Measurements from ENCODE around the gene ZNF644.
"Not testable (repeated sequence)": the region's sequence is repeated elsewhere in the genome, so short reads cannot be mapped to it uniquely, and the experiment has no call there.

ZNF644 gene

DNA sequence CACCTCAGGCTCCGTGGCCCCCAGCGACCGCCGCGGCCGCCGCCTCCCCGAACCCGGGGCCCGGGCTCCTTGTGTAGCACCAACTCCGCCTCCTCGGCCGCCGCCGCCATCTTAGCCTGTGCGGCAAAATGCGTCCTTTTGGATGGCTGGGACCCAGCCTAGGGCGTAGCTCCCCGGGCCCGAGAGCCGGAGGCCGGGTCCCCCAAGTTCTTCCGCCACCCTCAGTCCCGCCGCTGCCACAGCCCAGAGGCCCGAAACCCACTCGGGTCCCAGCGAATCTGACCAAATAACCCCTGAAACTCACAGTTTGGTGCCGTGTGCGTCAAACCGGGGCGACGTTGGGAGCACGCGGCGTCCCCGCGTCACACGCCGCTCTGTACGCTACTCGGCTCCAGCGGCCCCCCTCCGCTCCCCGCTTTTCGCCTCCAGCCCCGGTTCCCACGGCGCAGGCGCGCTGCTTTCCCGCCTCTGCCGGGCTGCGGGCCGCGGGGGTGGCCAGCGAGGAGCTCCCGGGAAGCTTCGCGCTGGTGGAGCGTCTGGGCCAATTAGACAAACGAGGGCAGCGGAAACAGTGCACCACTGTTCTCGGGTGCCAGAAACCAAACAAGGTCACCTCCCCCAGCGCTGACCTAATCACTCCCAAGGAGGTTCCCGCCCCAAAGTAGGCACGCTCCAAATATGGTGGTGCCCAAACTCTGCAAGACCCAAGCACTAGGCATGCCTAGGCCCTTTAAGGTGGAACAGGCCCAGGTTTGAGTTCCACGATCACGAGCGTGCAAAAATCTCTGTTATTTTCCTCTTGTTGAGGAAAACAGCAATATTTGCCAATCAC lies at the start of gene ZNF644:
TSS of gene ZNF644 (minus strand) at position 350 of the 832 bp plus-strand sequence. CDS start 39,682 bp downstream, outside the sequence.
- DNase-seq (ENCODE audit: low read depth in 2 of 2), result peak; percentile 86

DNA sequence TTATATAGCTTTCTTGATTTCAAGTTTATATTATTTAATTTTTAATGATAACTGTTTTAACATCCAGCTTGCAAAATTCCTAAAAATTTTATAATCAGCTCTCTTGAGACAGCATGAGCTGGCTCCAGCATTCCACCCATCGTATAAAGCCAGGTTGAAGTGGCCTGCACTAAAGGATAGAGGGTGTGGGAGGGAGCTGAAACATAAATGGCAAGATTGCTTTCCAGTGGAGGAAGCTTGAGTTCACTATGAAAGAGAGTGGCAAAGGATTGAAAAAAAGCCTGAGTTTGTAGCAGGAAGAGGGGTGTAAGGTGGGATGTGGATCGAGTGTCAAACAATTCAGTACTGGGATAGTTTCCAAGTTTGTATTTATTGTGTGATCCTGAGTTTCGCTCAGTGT lies 48.5 kb upstream of the ZNF644 start:
- no peak for DNase-seq (ENCODE audit: low read depth in 2 of 2)

DNA sequence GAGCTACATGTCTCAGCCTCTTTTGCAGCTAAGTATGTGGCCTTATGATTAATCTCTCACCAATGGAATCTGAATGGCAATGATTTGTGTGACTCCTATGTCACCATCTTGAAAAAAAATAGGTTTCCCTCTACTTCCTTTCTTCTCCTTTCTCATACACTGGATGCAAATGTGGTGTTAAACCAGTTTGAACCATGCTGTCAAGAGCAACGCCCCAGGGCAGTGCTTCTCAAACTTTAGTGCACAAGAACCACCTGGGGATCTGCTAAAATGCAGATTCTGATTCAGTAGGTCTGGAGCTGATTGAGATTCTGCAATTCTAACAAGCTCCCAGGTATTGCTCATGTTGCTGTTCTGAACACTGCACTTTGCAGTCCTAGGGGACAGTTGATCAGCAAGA lies 44.7 kb upstream of the ZNF644 start:
- DNase-seq (ENCODE audit: low read depth in 2 of 2), result no peak

DNA sequence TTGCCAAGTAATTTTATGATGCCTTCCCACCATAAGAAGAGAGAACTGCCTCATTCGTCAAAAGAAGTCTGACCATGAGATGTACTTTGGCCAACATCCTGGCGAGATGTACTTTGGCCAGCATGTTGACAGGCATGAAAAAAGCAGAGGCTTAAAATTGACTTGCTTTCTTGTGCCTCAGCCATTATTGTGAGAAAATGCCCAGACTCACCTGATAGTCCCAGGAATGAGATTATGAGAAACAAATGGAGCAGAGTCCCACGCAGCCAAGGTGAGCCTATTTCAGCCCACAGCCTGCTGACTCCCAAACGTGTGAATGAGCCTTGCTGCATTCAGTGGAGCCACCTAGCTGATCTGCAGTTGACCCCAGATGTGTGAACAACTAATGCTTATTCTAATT lies 43.5 kb upstream of the ZNF644 start:
- no peak for DNase-seq (ENCODE audit: low read depth in 2 of 2)

DNA sequence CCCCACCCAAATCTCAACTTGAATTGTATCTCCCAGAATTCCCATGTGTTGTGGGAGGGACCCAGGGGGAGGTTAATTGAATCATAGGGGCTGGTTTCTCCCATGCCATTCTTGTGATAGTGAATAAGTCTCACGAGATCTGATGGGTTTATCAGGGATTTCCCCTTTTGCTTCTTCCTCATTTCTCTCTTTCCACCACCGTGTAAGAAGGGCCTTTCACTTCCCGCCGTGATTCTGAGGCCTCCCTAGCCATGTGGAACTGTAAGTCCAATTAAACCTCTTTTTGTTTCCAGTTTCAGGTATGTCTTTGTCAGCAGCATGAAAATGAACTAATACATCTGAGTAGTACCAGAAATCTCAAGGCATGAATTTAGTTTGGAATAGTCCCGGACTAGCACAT lies 41.6 kb upstream of the ZNF644 start:
- DNase-seq (ENCODE audit: low read depth in 2 of 2), result not testable (repeated sequence)

DNA sequence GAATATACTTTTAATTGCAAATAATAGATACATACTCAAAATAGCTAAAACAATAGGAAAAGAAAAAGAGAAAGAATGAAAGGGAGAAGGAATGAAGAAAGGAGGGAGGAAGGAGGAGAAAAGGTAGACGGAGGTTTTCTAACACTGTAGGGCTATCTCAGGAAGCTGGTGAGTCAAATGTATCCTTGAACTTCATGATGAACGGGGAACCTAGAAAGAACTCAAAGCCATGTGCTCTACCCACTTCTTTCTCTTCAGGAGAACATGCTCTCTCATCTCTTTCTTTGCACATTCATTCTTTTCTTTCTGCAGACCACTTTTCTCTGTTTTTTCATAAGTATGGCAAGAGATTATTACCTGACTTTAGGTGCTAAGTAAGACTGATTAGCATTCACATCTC lies 37.3 kb upstream of the ZNF644 start:
- DNase-seq (ENCODE audit: low read depth in 2 of 2), result no peak

DNA sequence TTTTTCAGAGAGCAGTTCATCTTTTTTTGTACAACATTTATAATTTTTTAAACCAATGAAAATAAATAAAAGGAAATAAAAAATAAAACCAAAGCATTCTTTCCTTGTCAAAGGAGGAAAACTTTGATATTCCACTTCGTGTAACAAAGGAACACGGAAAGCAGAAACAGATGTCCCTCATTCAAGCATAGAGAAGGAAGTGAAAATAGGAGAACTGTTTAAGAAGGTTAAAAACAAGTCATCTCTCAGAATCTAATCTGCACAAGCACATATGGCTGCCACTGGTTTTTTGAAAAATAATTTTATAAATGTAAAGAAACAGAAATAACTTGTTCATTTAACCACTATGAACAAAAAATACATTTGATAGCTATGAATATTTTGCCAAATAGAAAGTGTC lies 35.9 kb upstream of the ZNF644 start:
- no peak for DNase-seq (ENCODE audit: low read depth in 2 of 2)

DNA sequence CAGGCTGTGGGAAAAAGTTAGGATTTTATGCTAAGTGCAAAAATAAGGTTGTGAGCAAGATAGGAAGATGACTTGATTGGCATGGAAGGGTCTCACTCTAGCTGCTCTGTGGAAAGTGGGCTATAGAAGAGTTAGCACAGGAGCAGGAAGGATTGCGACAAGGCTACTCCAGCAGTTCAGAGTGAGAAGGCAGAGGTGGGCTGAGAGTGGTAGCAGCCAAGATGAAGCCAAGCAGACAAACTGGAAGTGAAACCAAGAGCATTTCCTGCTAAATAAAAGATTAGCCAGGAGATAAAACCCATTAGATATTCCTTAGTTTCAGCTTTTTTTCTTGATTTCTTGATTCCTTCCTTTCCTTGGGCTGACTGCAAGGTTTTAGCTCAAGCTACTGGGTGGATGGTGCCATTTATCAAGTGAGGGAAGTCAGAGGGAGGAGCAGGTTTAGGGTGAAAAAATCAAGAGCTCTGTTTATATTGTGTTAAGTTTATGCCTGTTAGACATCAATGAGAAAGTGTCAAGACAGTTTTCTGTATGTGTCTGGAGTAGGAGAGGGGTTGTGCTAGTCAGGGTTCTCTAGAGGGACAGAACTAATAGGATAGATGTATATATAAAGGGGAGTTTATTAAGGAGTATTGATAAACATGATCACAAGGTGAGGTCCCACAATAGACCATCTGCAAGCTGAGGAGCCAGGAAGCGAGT lies 33.1 kb upstream of the ZNF644 start:
- no peak for DNase-seq (ENCODE audit: low read depth in 2 of 2)

DNA sequence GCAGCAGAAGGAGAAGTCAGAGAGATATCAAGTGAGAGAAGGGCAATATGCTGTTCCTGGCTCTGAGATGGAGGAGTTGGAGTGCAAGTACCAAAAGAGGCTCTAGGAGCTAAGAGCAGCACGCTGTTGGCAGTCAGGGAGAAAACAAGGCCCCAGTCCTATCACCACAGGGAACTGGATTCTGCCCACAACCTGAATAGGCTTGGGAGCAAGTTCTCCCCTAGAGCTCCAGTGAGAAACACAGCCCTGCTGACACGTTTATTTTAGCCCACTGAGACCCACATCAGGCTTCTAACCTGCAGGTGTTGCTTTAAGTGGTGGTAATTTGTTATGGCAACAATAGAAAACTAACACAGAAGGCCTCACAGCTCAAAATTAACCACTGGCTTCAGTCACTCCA lies 31.8 kb upstream of the ZNF644 start:
- DNase-seq (ENCODE audit: low read depth in 2 of 2), result no peak

DNA sequence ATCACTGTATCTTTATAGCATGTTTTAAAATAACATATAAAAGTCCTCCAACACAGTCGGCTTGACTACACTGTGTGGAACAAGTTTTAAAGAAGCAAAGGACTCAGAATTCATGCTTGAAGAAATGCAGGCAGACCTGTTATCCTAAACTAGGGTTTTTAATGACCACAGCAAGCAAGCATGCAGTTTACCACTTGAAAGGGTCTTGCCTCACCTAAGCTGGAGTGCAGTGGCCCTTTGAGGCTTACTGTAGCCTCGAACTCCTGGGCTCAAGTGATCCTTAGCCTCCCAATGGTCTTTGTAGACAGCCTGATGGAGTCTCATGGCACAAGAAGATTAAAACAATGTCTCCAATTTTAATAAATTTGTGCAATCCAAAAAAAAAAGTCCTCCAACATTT lies 27.7 kb upstream of the ZNF644 start:
- DNase-seq (ENCODE audit: low read depth in 2 of 2), result not testable (repeated sequence)

DNA sequence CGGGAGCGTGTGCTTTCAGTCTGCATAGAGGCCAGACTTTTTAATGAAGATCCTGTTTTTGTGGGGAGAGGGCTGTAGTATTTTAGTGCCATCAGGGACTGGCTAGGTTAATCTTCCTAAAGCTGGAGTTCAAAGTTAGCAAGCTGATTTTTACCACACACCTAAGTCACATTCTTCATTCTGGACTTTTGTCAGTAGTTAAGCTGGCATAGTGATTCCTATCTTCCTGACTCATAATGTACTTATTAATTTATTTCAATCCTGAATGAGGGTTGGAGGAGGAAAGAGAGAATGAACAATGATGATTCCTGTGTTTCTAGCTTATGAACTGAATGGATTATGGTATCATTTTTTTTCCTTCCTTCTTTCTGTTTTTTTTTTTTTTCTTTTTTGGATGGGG lies 24.9 kb upstream of the ZNF644 start:
- DNase-seq (ENCODE audit: low read depth in 2 of 2), result no peak

DNA sequence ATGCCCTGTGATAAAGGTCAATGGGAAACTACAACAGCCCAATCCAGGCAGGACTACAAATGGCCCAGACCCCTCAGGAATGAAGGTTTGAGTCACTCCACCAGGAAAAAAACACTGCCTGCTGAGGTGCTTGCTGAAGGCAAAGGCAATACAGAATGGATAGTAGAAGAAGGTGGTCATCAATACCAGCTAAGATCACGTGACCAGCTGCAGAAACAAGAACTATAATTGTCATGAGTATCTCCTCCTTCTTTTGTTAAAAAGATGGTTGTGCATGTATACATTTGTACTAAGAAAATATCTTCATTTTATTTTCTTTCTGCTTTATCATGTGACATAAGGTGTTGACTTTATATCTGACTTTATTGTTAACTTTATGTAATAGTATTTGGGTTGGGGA lies 23.4 kb upstream of the ZNF644 start:
- DNase-seq (ENCODE audit: low read depth in 2 of 2), result no peak

DNA sequence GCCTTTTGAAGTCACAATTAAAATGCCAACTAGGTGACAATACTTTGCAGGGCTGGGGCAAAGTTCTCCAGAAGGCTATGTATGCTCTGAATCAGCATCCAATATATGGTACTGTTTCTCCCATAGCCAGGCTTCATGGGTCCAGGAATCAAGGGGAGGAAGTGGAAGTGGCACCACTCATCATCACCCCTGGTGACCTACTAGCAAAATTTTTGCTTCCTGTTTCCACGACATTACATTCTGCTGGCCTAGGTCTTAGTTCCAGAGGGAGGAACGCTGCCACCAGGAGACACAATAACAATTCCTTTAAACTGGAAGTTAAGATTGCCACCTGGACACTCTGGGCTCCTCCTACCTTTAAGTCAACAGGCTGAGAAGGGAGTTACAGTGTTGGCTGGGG lies 22.9 kb upstream of the ZNF644 start:
- not testable (repeated sequence) for DNase-seq (ENCODE audit: low read depth in 2 of 2)

DNA sequence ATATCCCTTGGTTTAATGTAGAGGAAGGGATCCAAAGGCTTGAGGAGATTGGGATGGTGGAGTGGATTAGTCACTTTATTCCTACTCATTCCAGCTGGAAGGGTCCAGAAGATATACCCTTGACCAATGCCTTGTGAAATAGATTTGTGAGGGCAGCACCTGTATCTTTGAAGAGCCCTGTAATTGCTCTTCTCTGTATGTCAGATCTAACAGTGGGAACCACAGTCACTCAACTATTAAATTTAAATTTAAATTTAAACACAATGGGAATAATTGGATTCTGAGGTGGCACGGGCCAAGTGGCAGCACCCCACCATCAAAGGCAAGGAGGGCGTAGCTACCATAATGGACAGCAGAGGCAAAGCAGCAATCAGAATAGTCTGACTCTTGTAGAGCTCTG lies 20.5 kb upstream of the ZNF644 start:
- DNase-seq (ENCODE audit: low read depth in 2 of 2), result not testable (repeated sequence)

DNA sequence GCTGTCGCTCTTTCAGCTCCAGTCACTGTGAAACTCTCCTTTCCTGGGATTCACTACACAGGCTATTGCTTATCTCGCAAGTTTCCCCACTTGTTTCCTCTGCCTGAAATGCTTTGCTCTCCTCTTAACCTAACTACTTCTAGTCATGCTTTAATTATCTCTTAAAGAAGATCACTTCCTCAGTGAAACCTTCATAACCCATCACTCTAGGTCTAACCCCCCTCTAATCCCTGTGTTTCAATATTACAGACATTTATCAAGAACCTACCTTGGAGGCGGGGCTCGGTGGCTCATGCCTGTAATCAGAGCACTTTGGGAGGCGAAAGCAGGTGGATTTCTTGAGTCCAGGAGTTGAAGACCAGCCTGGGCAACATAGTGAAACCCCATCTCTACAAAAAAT lies 16.7 kb upstream of the ZNF644 start:
- no peak for DNase-seq (ENCODE audit: low read depth in 2 of 2)

DNA sequence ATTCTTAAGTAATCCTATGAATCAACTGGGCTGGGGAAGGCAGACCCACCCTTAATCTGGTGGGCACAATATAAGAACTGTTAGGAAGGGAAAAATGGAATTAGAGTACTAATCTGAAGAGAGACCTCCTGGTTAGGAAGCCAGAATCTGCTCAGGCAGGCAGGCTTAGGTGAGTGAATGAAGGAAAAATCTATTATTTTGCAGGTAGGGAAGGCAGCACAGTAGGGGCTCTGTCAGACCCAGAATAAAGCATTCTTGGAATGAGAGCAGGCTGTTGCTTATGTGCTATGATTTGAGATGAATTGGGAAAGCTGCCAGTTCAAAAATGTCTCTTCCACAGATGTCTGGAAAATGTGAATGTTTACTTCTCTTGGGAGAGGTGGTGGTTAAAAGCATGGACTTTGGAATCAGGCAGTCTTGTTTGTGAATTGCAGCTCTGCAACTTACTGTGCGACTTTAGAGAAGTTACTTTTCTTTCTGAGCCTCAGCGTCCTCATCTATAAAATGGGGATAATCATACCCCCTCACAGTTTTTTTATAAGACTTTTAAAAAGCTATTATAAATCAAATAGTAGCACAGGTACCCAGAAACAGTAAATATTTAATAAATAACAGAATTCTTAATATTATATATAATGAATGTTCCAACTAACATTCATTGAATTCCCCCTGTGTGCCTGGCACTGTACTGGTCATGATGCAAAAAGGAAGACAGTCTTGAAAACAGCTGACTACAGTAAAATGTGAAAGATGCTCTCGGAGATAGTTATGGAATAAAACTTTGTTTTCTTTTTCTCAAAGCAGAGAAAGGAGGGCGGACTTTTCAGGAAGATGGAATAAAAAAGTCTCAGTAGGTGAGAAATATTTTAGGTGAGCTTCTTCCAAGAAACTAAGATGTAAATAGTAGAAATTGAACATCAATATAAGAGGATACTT lies 15.3 kb upstream of the ZNF644 start:
- no peak for DNase-seq (ENCODE audit: low read depth in 2 of 2)

DNA sequence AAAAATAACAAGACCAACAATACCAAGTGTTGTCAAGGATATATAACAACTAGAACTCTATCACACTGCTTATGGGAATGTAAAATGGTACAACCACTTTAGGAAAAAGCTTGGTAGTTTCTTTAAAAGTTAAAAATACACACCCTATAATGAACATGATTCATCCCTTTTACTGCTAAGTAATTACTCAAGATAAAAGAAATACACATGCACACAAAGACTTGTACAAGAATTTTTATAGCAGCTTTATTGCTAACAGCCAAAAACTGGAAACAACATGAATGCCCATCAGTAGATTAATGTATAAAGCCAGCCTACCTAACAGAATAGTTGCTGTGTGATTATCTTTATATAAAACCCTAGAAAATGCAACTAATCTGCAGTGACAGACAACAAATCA lies 10.5 kb upstream of the ZNF644 start:
- no peak for DNase-seq (ENCODE audit: low read depth in 2 of 2)

DNA sequence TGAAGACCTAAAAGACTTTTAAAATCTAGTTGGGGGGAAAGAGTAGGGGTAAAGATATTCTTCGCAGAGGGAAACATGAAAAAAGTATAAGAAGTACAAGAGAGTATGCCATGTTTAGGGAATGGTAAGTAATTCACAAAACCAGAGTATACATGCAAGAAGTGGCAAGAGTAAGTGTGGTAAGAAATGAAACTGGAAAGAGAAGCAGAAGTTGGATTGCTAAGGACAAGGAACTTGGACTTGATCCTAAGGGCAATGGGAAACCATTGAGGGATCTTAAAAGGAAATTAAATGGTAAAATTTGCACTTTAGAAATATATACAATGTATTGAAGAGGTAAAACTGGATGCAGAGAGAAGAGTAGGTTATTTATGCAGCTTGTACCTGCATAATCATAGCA lies 9.2 kb upstream of the ZNF644 start:
- DNase-seq (ENCODE audit: low read depth in 2 of 2), result no peak

DNA sequence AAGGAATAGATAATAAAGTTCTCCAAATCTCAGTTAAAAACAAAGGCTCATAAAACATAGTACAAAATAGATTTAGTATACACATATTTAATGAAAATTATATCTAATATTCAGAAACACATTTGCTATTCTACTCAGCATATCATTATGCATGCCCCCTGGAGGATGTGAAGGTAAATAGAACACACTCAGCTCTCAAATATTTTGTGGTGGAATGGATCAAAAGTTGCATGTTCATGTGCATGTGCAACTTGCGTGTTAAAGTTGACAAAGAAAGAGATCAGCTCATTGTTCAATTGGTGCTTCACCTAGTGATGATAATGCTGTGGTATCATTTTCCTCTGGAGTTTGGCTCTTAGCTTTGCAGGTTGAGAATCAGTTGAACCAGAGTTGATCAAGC lies 4.9 kb upstream of the ZNF644 start:
- DNase-seq (ENCODE audit: low read depth in 2 of 2), result no peak

DNA sequence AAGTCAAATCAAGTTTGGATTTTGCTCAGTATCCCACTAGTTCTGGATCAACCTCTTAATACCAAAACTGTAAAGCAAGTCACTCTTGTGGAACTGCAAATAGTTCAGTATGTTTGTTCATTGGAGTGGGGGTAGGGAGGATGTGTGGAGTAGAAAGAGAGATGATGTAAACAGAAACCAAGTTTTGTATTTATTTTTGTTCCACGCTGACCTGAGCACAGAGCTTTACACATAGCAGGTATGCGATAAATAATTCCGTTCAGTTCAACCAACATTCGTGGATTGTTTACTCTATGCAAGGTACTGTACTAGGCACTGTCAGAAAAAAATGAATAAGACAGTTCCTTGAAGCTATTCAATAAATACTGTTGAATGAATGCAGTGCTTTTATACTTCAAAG lies 4.5 kb upstream of the ZNF644 start:
- no peak for DNase-seq (ENCODE audit: low read depth in 2 of 2)

DNA sequence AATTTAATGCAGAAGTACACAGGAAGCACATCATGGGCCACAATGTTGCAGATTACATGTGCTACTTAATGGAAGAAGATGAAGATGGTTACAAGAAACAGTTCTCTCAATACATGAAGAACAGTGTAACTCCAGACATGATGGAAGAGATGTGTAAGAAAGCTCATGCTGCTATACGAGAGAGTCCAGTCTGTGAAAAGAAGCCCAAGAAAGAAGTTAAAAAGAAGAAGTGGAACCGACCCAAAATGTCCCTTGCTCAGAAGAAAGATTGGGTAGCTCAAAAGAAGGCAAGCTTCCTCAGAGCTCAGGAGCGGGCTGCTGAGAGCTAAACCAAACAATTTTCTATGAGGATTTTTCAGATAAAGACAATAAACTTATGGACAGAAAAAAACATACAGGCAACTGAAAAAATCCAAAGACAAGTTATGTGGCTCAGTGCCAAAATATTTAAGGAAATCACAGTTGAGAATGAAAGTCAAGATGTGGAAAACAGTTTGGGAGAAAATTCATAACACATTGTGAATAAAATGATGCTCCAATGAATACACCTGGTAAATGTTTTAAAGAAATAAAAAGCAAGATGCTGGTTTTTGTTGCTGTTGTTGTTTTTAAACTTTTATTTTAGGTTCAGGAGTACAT lies 2.8 kb upstream of the ZNF644 start:
- no peak for DNase-seq (ENCODE audit: low read depth in 2 of 2)

DNA sequence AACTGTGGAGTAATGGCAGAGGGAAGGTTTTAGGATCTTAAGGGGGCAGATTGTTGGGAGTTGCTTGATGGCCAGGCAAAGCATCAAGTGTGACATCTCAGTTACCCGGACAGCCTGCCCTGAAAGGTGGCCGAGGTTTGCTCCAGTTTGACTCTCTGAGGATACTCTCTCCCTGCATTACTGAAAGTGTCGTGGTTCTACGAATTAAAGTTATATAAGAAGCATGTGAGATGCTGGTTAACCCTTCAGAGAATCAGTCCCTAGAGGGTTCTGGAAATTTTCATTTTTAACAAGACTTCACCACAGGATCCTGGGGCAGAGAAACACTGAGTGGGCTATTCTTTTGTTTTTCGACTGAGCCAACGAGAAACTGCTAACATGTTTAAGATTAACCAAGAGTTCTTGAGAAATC lies 689 bp upstream of the ZNF644 start:
- no peak for DNase-seq (ENCODE audit: low read depth in 2 of 2)
